ENCODE data around the gene MARVELD3.

Gene MARVELD3

GRCh38 chr16:71625113-71625850, 702 bp upstream of the MARVELD3 start:
- DNase-seq: no peak

DNA sequence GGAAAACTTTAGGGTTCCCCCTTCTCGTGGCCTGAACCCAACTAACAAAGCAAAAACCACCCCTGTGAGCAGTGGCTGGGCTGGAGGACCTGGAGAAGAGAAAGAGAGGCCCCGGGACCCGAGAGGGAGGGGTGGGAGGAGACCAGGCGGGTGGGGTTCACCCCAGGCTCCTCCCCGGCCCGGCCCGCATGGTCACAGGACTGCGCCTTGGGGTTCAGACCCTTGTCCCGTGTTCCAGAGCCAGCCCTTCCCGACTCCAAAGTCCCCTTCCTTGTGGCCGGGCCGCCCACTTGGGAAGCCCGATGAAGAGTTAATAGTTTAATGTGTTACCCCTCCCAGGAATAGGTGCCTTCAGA, 852 bp downstream of the MARVELD3 start:
- DNase-seq: no peak

DNA sequence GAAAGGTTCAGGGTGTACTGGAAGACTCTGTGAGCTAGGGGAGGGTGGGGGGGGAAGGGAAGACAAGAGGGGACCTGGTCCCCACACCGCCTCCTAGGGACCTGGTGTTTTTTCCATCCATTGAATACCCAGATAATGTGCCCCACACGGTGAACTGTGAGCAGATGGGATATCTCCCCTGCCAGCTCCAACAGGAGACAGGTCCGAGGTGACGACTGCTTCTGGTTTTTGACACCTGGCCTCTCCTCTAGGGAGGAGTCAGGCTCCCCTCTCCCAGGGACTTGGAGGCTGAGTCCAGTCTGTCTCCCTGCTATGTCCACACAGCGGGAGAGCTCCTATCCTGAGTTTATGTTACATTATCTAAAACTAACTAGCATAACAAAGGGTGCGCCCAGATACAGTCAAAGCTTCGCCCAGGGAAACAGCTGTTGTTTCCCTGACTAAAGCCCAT, 1.8 kb downstream of the MARVELD3 start:
- no peak for DNase-seq

DNA sequence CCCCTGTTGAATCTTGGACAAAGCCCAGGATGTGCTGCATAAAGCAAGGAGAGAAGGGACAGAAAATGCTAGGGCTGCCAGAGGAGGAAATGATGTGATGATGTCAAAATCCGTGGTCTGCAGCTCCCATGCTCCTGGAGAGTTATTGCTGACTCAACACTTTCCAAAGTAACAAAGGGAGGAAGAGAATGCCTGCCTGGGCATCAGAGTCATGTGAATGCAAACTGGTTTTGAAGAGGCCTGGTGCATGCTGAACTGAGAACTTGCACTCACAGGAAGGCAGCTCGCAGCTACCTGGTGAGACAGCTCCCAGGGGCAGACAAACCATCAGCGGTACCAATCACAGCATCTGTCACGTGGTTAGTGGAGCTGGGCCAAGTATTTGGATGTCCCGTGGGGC, 2.8 kb downstream of the MARVELD3 start:
- DNase-seq: no peak

GRCh38 chr16:71629278-71630016, 3.5 kb downstream of the MARVELD3 start:
- no peak for DNase-seq

GRCh38 chr16:71630808-71631207, 4.8 kb downstream of the MARVELD3 start:
- no peak for DNase-seq

- DNase-seq: no peak
Observed at GRCh38 chr16:71631776-71632175, 5.8 kb downstream of the MARVELD3 start.

DNA sequence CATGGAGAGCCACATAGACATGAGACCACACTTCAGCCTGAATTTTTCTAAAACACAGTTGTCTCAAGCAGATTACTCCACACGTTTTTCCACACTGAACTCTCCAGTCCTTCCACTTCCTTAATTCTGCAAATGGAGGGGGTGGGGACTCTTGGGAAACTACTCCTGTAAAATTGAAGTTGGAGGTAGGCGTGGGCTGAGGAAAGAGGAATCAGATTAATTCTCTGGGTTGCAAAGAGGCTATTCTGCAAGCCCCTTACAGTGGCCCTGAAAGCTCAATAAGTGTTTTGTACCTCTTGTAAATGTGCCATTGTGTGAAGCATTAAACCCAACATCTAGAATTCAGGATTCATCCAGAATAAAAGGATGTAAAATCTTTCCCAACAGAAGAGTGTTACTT, 9.6 kb downstream of the MARVELD3 start:
- no peak for DNase-seq

- DNase-seq: no peak
Observed at GRCh38 chr16:71637398-71637797, 11.4 kb downstream of the MARVELD3 start.

GRCh38 chr16:71645450-71645849, 19.5 kb downstream of the MARVELD3 start:
- peak; percentile 50 for DNase-seq

DNA sequence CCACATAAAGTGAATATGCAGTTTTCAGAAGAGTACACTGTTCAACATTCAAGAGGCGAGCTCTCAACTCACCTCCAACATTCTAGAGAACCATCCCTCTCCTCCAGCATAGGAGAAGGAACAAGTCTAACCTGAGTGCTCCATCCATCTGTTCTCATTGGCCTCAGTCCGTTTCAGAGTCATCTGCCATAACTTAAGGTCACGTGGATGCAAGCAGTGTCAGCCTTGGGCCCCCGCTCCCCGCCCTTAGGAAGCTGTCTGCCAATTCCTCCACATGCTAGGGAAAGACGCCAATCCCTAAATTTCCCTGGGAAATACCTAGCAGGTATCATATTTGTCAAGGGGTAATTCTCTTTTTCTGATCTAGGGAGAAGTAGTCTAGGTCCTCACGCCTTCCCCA, 21.4 kb downstream of the MARVELD3 start:
- DNase-seq: no peak

DNA sequence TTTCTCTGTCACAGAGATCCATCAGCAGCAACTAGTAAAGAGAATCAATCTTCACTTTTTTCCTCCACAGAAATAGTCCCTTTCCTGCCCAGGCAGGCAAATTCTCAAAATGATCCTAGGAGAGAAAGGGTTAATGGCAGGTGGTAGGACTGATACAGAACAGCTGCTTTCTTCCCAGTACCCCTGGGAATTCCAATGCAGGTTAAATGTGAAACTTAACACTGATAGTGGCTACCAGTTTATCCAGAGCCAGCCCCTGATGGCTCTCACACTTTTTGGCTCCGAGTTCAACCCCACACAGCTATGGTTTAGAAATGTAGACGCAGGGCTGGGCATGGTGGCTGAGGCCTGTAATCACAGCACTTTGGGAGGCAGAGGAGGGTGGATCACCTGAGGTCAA, 22.2 kb downstream of the MARVELD3 start:
- DNase-seq: no peak

GRCh38 chr16:71648921-71649320, 22.9 kb downstream of the MARVELD3 start:
- peak; percentile 21 for DNase-seq

- no peak for DNase-seq
Observed at GRCh38 chr16:71649704-71650103, 23.7 kb downstream of the MARVELD3 start.

- DNase-seq: no peak
Observed at GRCh38 chr16:71658771-71659170, 32.8 kb downstream of the MARVELD3 start.

GRCh38 chr16:71659471-71659870, 33.5 kb downstream of the MARVELD3 start:
- DNase-seq: no peak

DNA sequence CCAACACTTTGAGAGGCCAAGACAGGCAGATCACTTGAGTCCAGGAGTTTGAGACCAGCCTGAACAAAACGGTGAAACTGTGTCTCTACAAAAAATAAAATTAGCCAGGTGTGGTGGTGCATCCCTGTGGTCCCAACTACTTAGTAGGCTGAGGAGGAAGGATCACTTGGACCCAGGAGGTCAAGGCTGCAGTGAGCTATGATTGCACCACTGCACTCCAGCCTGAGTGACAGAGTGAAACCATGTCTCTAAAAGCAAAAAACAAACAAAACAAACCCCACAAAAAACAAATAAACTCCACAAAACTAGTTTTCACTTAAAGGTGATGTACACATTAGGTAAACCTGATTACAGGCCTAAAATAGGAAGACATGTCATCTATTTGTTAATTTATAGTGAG, 40.3 kb downstream of the MARVELD3 start:
- DNase-seq: no peak

- no peak for DNase-seq
Observed at GRCh38 chr16:71666928-71667707, 41.1 kb downstream of the MARVELD3 start.

DNA sequence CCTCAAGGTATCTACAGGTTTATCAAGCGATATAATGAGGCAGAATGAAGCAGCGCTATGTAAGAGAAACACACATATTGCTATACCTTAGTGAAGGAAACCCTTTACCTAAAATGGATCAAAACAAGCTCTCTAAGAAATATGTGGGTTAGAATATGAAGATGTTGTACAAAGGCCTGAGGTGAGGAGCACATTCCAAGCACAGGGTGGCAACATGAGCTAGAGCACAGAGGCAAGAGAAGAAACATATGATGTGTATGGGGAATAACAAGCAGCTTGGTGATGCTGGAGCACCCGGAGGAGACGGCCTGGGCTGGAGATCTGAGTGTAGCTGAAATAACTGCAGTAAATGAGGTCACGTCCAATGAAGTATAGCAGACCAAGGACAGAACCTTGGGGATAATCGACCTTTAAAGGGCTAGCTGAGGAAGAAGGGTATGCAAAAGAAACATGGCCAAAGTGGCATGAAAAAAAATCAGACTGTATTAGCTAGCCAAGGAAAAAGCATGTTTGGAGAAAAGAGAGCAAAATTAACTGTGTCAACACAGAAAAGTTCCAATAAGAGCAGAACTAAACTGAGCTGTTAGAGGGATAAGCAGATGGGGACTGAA, 44.0 kb downstream of the MARVELD3 start:
- DNase-seq: no peak

GRCh38 chr16:71670537-71670936, 44.6 kb downstream of the MARVELD3 start:
- DNase-seq: no peak

DNA sequence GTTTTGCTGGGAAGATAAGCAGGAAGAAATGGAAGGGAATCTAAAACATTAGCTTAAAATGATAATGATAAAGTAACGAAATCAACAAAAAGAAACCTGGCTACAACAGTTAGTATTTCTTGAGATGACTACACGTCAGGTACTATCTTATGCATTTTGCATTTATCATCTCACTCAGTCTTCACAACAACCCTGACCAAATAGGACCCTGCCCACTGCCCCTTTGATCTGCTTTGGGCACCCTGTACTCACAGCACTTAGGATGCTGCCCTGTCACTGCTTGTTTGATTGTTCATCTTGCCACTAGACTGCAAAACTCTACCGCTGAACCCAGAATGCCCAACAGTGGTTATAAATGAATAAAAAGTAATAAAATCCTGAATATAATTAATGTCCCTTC, 45.2 kb downstream of the MARVELD3 start:
- DNase-seq: no peak

GRCh38 chr16:71672125-71672524, 46.1 kb downstream of the MARVELD3 start:
- no peak for DNase-seq
